ENCODE data around the gene SPATA7.

DNA sequence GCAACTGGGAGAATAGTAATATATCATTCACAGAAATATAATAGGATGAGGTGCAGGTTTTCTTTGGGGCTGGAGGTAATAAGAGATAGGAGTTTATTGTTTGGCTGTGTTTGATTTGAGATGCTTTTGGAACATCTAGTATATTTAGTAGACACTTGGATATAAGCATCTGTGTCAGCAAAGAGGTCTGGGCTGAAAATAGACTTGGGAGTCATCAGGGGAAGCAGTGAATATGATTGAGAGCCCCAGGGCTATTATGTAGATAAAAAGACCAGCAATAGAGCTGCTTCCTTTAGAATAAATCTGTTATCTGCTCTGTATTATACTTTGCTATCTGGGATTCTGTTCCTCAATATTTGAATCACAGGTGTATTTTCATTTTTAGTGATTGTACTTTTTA, 36.6 kb downstream of the SPATA7 start:
- TF ChIP-seq, protein P1, sequence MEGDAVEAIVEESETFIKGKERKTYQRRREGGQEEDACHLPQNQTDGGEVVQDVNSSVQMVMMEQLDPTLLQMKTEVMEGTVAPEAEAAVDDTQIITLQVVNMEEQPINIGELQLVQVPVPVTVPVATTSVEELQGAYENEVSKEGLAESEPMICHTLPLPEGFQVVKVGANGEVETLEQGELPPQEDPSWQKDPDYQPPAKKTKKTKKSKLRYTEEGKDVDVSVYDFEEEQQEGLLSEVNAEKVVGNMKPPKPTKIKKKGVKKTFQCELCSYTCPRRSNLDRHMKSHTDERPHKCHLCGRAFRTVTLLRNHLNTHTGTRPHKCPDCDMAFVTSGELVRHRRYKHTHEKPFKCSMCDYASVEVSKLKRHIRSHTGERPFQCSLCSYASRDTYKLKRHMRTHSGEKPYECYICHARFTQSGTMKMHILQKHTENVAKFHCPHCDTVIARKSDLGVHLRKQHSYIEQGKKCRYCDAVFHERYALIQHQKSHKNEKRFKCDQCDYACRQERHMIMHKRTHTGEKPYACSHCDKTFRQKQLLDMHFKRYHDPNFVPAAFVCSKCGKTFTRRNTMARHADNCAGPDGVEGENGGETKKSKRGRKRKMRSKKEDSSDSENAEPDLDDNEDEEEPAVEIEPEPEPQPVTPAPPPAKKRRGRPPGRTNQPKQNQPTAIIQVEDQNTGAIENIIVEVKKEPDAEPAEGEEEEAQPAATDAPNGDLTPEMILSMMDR (IDR thresholded peaks at IDR 0.05) = no peak
- no peak for TF ChIP-seq ZFX (IDR thresholded peaks at IDR 0.05; ENCODE audit: borderline replicate concordance)
